GM18868 (cell line): Measurements from ENCODE around the gene GPR39.

Experiments used
- ATAC-seq: cut with Tn5 transposase; IDR thresholded peaks from one replicate; pipeline ENCODE4 v1.9.1; 2021; ENCODE audit warnings: mild to moderate bottlenecking, moderate library complexity; ENCODE audit not compliant: unreplicated experiment

The GPR39 gene

DNA sequence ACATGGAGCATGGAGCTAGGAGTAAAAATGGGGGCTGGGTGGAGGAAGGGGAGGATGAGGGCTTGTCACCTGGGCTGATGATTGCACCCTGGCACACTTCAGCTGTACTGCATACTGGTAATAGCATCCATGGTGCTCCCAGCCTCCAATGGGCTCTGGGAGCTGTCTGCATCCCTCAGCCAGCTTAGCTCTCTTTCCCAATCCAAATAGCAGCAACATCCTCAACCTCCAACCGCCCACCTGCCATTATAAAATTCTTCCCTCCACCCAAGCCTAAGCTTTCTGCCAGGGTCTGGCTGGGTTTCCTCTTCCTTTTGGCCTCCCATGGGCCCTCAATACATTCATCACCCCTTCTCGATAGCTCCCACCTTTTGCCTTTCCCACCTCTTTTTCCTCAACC, 143.3 kb downstream of the GPR39 start:
- no peak for ATAC-seq

DNA sequence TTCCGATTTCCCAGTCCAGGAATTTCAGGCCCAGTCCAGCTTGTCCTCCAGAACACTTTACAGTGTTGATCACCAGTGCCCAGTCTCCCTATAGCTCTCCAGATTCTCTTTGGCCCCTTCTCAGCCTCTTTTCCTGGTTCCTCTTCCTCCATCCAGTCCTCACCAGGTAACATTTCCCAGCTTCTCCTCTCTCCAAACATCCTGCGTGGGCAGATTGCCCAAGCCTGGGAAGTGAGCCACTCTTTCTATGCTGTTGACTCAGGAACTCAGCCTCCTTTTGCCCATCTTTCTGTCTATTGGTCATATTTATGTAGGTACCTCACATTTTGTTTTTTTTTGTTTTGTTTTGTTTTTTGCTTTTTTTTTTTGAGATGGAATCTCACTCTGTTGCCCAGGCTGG, 144.0 kb downstream of the GPR39 start:
- no peak for ATAC-seq

DNA sequence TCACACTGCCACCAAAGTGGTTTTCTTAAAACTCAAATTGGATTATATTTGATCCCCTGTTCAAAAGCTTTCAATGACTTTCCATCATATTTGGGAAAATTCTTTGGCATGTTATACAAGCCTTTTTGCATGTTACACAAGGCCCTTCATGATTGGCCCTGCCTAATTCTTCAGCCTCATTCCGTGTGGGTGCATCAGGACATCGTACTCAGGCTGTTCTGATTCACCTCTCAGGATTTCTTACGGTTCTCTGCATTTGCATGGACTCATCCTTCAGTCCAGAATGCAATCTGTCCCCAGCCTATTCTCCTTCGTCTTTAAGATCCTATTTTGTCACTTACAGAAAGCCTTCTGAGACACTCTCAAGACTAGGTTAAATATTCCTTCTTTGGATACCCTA, 145.6 kb downstream of the GPR39 start:
- no peak for ATAC-seq

DNA sequence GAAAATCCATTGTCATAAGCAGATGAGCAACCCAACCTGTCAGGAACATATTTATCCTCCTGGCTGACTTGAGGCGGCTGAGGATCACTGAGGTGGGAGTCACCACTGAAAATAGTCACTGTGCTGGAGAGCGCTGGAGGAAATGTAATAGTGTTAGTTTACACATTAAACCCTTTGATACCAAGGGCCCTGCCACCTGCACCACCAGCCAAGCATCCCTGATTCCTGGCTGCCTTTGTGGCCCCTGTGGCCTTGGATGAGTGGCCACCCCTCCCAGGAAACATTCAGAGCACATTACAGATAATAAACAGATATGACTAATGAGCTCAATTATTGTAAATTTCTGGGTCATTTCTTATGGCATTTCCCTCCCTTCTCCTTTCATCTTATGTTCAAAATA, 147.5 kb downstream of the GPR39 start:
- no peak for ATAC-seq

DNA sequence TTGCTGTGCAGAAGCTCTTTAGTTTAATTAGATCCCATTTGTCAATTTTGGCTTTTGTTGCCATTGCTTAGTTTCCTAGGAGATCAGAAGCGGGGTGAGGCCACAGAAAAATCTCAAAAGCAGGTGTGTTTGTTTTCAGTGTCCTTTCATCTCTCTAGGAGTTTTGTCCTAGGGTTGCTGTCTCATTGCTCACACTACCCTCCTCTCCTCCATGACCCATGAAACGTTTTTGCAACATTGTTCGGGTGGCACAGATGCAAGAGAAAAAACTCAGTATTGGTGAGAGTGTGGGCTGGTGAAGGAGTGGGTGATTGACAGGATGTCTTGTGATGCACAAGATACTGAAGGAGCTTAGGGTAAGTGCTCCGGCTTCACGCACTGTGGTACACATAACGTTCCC, 149.8 kb downstream of the GPR39 start:
- ATAC-seq = no peak

DNA sequence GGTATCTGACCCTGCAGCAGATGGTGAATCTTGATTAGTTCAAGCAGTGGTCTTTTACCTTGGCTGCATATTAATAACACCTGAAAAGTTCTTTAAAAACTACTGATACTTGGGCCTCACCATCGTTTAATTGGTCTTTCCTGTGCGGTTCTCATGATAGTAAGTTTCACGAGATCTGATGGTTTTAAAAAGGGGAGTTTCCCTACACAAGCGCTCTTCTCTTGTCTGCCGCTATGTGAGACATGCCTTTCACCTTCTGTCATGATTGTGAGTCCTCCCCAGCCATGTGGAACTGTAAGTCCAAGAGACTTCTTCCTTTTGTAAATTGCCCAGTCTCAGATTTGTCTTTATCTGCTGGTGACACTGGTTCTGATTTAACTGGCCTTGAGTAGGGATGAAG, 151.1 kb downstream of the GPR39 start:
- ATAC-seq = no peak

DNA sequence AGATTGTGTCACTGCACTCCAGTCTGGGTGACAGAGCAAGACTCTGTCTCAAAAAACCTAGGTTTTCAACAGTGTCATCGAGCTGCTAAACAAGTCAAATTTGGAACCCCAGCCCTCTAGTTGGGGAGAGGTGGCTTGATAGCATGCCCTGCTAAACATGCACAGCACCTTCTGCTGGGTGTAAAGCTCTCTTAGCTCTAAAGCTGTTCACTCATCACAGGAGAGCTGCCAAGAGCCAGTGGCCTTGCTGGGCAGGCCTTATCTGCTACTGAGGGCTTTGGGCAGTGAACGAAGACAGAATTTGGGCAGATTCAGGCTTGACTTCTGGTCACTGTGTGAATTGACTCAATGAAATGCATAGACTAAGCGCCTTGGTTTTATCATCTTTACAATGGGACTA, 152.1 kb downstream of the GPR39 start:
- no peak for ATAC-seq

DNA sequence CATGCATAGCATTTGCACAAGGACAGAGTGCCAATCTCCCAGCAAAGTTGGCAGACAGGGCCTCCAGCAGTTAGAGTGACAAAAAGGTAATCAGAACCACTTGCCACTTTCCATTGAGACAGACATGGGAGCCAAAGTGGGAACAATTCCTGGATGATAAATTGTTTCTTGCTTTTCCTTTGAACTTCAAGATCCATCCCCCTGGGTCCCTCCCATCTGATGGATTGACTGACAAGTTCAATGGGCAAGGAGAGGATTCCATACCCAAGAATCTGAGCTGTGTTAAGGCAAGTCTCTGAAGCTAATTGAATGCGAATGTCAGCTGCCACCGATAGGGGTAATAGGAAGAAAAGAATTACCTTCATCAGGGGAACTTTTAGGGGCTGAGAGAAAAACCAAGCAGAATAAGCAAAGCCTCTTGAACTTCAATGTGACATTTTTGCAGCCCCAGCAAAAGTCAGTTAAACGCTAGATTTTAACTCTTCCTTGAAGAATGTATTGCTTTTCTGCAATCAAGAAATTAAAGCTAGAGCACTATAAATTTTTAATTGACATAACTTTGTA, 156.9 kb downstream of the GPR39 start:
- no peak for ATAC-seq

DNA sequence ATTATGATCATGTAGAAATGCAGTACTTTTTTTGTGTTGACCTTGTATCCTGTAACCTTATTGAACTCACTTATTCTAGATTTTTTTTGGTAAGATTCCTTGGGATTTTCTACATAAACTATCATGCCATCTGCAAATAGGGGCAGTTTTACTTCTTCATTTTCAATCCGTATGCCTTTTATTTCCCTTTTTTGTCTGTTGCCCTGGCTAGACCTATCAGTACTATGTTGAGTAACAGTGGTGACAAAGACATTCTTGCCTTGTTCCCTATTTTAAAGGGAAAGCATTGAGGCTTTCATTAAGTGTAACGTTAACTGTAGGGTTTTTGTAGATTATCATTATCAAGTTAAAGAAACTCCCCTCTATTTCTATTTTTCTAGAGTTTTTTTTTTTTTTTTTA, 161.1 kb downstream of the GPR39 start:
- no peak for ATAC-seq

DNA sequence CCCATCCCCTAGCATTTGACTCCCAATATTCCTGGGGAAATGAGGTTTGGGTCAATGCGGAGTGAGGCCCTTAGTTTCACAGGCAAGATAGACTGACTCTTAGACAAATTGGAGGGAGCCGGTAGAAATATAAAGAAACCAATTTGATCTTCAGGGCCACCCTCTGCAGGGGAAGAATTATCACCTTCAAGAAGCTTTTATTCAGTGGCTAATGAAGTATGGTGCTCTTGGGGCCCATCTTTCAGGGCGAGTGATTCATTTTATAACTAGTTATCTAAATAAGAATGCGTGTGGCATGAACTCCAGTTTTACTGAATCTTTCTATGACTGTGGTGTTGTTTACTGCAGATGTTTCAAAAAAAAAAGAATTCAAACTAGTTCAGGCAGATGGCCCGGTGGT, 165.0 kb downstream of the GPR39 start:
- ATAC-seq = no peak

DNA sequence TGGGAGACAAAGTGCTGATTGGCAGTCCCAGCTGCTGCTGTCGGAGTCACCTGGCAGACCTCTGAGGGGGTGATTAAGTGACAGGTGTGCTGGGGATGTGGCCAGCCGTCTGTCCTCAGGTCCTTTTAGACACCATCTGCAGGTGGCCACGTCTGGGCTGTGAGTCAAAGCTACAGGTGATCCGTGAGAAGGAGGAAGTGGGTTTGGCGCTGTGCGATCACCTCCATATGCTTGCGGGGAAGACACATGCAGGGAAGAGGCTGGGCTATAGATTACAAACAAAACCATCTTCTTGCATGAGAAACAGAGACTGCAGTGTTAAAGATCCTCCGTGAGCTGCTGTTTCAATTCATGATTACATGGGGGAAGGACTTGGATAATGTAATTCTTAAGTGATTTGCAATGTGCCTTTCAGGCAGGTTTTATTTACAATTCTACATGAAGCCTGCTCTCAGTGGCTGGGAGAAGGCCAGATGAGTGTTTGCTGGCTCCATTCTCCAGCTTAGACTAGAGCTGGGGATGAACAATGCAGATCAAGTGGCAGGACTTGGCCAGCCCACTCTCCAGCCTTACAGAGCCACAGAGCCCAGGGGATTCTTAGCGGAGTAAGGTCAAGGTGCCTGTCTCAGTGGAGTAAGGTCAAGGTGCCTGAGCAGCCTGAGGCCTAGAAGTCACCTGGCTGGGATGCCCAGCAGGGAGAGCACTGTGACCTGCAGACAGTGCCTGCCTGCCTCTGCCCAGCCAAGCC, 165.6 kb downstream of the GPR39 start:
- no peak for ATAC-seq

DNA sequence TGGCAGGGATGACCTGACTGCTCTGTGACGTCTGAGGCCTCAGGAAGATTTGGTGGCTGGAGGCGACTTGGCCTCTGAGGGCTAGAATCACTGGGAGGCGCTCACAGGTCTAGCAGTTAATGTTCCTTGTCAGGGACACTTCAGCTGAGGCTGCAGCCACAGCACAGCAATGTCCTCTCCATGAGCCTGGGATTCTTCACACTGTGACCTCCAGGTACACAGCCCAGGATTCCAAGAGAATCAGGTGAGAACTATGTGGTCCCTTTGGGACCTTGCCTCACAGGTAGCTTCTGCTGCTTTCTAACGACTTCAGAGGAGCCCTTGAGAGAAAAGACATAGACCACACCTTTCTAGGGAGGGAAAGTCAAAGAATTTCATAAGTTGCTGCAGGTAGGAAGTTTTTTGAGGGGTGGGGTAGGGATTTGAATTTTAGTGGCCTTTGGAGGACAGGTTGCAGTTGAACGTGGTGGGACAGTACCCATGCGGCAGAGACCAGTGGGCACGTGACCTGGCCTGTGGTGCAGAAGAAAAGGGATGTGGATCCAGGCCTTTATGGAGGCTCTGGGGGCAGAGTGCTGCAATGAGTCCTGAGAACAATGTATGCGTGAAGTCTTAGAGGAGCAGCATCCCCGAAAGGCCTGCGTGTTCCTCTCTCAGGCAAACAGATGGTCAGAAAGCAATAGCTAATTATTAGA, 167.2 kb downstream of the GPR39 start:
- ATAC-seq = no peak

DNA sequence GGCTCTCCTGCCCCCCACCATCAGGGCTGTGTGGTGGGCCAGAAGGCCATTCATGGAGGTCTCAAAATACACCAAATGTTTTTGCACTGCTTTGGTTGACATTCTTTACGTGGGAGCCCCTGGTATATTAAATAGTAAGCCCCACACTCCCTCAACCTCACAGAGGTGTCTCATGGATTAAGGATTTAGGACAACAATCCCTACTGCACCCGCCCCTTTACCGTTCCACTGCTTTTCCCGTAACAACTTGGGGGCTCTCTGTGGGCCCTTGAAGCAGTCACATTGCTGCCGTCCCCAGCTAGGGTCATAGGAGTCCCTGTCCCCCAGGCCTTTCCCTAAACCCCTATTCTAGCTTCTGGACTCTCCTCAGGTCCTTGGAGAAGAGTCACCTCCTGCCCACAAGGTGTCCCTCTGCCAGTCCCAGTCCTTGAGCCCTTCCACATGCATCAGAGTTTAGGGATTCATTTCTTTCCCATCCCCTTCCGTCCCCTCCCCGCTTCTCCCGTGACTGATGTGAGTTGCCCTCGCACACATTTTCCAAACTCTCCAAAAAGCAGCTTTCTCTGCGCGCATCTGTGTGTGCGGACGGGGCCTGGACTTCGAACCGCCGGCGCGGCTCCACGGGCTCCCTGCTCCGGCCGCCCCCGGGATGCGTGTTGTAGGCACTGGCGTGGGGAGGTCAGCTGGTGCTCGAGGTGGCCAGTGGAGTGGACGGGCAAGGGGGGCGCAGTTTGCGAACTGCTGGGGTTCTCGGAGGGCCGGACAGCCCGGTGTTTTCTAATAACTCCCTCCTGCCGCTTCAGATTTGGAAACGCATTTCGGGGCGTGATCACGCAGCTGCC, 168.6 kb downstream of the GPR39 start:
- ATAC-seq = no peak

DNA sequence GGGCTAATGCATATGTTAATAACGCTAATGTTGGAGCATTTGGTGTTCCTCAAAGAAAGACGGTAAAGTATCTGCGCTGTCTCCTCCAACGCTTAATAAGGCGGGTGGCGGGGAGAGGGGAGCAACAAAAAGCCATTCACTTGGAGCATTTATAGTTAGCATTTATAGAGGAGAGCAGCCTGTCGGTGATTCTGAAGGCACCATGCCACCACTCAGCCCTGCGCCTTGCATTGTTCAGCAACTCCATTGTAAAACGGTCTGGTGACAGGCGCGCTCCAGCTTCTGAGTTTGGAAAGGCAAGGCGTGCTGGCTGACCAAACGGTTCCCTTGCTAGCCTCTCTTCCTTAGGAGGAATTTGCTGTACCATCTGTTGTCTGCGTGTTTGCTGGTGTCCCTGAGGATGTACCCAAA, 169.5 kb downstream of the GPR39 start:
- no peak for ATAC-seq

DNA sequence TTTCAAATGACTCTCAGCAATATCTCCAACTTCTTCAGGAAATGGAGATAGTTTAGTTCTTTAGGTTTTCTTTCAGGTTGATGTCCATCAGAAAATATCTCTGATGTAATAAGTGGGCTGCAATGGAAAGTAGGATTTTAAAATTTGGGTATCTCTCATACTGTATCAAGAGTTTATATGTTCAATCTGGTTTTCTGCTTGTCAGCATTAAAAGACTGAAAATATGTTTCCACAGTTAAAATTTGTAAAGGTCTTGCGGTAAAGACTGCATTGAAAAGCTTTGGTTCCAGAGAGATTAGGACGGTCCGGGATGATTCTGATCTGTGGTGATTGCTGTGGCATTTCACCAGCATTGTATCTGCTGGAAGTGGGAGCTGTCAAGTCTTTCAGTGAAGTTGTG, 170.2 kb downstream of the GPR39 start:
- ATAC-seq = no peak

DNA sequence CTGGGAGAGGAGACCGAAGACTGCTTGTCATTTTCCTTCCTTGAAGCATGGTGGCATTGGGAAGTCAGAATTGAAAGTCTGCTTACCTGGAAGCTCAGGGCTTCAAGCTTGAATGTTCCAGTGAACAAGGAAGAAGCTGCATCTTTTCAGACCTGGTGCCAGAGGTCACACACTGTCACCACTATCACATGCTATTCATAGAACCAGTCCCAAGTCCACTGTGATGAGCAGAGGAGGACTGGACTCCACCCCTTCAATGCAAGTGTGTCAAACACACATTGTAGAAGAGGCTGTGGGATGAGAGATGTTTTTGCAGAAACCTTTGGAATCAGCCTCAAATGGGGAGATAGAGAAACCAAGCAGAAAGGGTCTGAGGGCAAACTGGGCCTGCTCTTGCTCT, 172.0 kb downstream of the GPR39 start:
- ATAC-seq = no peak

DNA sequence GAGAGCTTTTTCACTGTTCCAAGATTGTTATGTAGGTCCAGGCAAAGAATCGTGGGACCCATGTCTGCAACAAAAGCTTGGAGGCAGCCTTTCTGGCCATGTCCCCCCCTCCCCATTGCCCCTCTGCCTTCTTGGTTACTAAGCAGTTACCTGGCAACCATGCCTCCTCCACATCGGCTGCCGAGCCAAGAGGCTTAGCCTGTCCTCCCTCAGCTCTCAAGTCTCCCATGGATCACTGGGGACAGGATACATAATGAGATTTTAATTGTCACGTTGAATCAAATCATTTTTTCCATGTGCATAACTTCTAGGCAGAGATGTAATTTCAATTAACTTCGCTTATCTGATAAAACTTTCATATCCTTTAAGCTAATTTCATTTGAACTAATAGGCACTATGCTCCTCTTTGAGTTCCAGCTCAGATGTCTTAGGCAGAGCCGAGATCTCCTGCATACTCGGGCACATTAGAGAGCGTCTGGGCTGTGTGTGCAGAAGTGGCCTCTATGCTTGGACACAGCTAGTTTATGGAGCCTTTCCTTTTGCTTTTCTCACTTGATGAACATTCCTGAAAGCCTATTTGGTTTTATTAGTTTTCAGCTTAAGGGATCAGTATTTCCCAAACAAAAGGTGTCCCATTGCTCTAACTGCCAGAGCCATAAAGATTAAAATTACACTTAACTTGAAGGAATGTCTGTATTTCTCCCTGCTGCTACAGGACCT, 172.7 kb downstream of the GPR39 start:
- no peak for ATAC-seq

DNA sequence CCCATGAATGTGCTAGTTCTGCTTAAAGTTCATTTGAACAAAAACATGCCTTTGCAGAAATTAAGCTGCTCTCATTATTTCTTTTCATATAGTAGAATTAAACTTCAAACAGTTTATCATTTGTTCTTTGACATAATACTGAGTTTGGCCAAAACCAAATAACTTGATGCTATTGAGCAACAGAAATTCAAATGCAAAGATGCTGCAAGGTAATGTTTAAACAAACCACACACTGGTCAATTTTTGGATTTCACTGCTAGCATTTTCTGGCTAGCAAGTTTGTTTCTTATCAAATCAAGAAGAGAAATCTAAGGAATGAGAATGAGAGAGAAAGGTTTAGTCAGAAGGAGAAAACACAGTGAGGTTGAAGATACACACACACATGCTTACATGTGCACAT, 173.4 kb downstream of the GPR39 start:
- ATAC-seq = no peak

DNA sequence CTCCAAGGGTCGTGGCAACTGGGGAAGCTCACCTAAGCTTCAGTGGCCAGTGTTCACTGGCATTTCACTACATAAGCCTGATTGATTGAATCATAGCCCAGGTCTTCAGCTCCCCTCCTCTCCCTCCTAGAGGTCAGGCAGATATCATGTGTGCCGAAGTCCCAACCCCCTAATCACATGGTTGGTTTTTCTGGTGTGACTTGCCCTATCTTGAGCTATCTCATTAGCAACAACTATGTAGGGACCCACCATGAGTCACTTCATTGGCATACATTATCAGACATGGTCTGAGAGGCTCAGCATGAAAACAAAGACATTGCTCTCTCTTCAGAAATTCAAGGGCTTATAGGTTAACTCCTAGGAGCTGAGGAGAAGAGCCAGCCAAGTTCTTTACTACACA, 176.6 kb downstream of the GPR39 start:
- ATAC-seq = no peak

DNA sequence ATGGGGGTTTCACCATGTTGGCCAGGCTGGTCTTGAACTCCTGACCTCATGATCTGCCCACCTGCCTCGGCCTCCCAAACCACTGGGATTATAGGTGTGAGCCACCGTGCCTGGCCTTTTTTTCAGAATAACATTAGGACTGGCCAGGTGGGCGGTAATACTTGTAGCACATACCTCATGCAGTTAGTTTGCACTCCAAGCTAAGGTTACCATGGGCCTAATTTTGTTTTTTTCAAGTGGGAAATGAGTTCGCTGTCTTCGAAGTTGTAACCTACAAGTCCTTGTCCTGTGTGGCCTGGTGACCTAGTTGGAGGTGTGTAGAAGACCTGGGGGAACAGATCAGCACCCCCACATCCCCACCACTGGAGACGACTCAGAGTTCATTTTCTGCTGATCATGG, 178.6 kb downstream of the GPR39 start:
- no peak for ATAC-seq

DNA sequence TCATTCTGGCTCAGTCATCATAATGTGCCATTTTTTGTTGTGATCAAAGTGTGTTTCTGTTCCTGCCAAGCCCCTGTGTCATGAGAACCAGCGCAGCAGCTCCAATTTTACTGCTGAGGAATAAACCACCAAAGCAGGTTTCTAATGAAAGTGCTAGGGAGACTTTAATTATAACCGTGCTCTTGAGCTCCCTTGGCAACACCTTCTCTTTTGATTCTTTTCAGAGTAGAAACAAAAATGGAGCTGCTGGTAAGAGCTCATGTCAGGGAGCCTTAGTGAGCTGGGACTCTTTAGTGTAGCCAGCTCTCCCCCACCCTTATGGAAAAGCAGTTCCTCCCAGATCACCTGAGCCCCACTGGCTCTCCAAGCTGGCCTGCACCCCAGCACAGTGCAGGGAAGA, 179.1 kb downstream of the GPR39 start:
- ATAC-seq = no peak
